Ascending aorta (tissue), 2 donors: ENCODE measurements around the gene TIMM50. TPM values are rescaled to one million over a fixed set of nuclear protein-coding genes. Genes with fewer than 3 reads are reported as not detected.

ENCODE experiments used
- DNase-seq, 2 donors: peaks; one replicate each; pipeline ENCODE4 v3.0.0-alpha.2; 2019; ENCODE audit warnings: low spot score in 2 of 2
- H3K27ac ChIP-seq, 2 donors: fragments of 200-600 bp; sonication (generic); one replicate each; pipeline ENCODE4 v1.5.1; 2016 to 2017; ENCODE audit warnings: mild to moderate bottlenecking in 1 of 2
- H3K27me3 ChIP-seq: fragments of 200-600 bp; sonication (generic); one replicate; pipeline ENCODE4 v1.5.1; 2017
- H3K36me3 ChIP-seq, 2 donors: fragments of 200-600 bp; sonication (generic); one replicate each; pipeline ENCODE4 v1.5.1; 2016
- H3K4me1 ChIP-seq, 2 donors: fragments of 200-600 bp; sonication (generic); one replicate each; pipeline ENCODE4 v1.5.1; 2016 to 2017; ENCODE audit warnings: mild to moderate bottlenecking in 1 of 2
- H3K4me3 ChIP-seq, 2 donors: fragments of 200-600 bp; sonication (generic); one replicate each; pipeline ENCODE4 v1.5.1; 2016 to 2017; ENCODE audit warnings: mild to moderate bottlenecking in 1 of 2
- H3K9me3 ChIP-seq, 2 donors: fragments of 200-600 bp; sonication (generic); one replicate each; pipeline ENCODE4 v1.5.1; 2016
- intact Hi-C: fragments of 100-400 bp; cut with DNase I; formaldehyde crosslinking; loops from one replicate; pipeline ENCODE4 v1.15.1; 2023
- total RNA-seq: library from RNA; depleted of rRNA; stranded (reverse); fragments of >200 nt; gene quantifications from one replicate; pipeline ENCODE4 v1.1.0, GENCODE V29; 2016
- TF ChIP-seq, protein P1 (sequence below), 3 experiments: fragments of 200-600 bp in 2 of 3; fragments of 450-650 bp in 1 of 3; sonication (generic) in 2 of 3; IDR thresholded peaks; one replicate each; pipeline ENCODE4 v1.5.1; 2016 to 2019; ENCODE audit warnings: antibody characterized with exemption in 3 of 3, mild to moderate bottlenecking in 1 of 3, moderate library complexity in 1 of 3

Gene TIMM50
- total RNA-seq, 1 donor from 2014 or later, result 92.0 TPM

DNA sequence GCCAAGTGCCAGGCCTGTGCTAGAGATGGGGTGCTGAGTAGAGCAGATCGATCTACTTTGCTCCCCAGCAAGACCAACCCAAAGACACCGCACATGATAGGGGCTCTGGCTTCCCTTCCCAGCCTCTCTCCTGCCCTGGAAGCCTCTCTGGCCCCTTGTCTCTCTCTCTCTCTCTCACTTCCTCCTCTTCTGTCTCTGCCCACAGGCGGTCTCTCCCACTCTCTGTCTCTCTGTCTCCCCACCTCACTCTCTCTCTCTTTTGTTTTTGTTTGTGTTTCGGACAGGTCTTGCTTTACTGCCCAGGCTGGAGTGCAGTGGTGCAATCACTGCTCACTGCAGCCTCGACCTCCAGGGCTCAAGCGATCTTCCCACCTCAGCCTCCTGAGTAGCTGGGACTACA is 35.6 kb downstream of the TIMM50 start:
- intact Hi-C loops, result no loop called here
- peaks cover 5 to 10% of the 10 kb centered on the region in 2 donors for H3K4me1 ChIP-seq
- TF ChIP-seq, protein P1, sequence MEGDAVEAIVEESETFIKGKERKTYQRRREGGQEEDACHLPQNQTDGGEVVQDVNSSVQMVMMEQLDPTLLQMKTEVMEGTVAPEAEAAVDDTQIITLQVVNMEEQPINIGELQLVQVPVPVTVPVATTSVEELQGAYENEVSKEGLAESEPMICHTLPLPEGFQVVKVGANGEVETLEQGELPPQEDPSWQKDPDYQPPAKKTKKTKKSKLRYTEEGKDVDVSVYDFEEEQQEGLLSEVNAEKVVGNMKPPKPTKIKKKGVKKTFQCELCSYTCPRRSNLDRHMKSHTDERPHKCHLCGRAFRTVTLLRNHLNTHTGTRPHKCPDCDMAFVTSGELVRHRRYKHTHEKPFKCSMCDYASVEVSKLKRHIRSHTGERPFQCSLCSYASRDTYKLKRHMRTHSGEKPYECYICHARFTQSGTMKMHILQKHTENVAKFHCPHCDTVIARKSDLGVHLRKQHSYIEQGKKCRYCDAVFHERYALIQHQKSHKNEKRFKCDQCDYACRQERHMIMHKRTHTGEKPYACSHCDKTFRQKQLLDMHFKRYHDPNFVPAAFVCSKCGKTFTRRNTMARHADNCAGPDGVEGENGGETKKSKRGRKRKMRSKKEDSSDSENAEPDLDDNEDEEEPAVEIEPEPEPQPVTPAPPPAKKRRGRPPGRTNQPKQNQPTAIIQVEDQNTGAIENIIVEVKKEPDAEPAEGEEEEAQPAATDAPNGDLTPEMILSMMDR (IDR thresholded peaks at IDR 0.05), result no peak
- H3K36me3 ChIP-seq, result no peaks in the 10 kb centered on the region
- H3K27ac ChIP-seq, result no peak overlapping the region
- DNase-seq, result no peak
- H3K27me3 ChIP-seq, result peaks cover 16% of the 10 kb centered on the region
- no peaks in the 10 kb centered on the region for H3K9me3 ChIP-seq
- H3K4me3 ChIP-seq, result no peak overlapping the region

DNA sequence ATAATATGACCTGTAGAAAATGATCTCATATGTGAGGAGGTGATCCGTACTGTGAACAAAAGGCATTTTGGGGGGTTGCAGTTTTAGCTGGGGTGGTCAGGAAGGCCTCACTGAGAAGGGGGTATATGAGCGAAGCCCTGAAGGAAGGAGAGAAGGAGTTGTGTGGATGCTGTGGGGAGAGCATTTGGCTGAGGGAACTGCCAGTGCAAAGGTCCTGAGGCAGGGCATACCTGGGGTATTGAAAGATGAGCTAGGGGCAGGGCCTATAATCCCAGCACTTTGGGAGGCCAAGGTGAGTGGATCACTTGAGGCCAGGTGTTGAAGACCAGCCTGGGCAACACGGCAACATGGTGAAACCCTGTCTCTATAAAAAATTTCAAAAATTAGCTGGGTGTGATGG is 36.8 kb downstream of the TIMM50 start:
- no peaks in the 10 kb centered on the region for H3K36me3 ChIP-seq
- intact Hi-C loops, result no loop called here
- peaks cover 5 to 10% of the 10 kb centered on the region in 2 donors for H3K4me1 ChIP-seq
- H3K27ac ChIP-seq, result no peak overlapping the region
- TF ChIP-seq, protein P1 (IDR thresholded peaks at IDR 0.05), result no peak
- H3K4me3 ChIP-seq, result no peak overlapping the region
- H3K9me3 ChIP-seq, result no peaks in the 10 kb centered on the region
- H3K27me3 ChIP-seq, result peaks cover 16% of the 10 kb centered on the region
- no peak for DNase-seq

DNA sequence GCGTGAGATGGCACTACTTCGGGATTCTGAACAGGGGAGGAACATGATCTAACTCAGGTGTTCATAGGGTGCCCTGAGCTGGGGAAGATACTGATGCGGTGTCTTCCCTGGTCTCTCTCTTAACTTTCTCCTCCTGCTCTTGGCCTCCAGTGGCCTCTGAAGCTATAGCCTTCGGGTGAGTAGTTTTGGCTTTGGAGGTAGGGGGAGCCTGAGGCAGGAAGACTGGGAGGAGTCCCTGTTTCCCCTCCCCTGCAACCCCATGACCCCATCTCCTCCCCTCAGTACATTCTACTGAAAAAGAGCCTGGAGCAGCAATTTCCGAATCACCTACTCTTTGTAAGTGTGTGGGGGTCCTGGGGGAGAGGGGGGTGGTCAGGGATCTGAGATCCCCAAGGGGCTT is 37.8 kb downstream of the TIMM50 start:
- TF ChIP-seq, protein P1 (IDR thresholded peaks at IDR 0.05), result no peak
- H3K27ac ChIP-seq, result no peak overlapping the region
- peaks cover 5 to 10% of the 10 kb centered on the region in 2 donors for H3K4me1 ChIP-seq
- no peaks in the 10 kb centered on the region for H3K9me3 ChIP-seq
- intact Hi-C loops, result no loop called here
- no peak overlapping the region for H3K4me3 ChIP-seq
- H3K36me3 ChIP-seq, result no peaks in the 10 kb centered on the region
- peaks cover 16% of the 10 kb centered on the region for H3K27me3 ChIP-seq
- DNase-seq, result no peak

GRCh38 chr19:39518975-39519374 is 38.3 kb downstream of the TIMM50 start:
- no peak overlapping the region for H3K27ac ChIP-seq
- H3K4me3 ChIP-seq, result no peak overlapping the region
- H3K4me1 ChIP-seq, result peaks cover 5 to 10% of the 10 kb centered on the region in 2 donors
- H3K36me3 ChIP-seq, result no peaks in the 10 kb centered on the region
- no peaks in the 10 kb centered on the region for H3K9me3 ChIP-seq
- H3K27me3 ChIP-seq, result peaks cover 16% of the 10 kb centered on the region
- intact Hi-C loops, result no loop called here
- TF ChIP-seq, protein P1 (IDR thresholded peaks at IDR 0.05), result no peak
- no peak for DNase-seq

DNA sequence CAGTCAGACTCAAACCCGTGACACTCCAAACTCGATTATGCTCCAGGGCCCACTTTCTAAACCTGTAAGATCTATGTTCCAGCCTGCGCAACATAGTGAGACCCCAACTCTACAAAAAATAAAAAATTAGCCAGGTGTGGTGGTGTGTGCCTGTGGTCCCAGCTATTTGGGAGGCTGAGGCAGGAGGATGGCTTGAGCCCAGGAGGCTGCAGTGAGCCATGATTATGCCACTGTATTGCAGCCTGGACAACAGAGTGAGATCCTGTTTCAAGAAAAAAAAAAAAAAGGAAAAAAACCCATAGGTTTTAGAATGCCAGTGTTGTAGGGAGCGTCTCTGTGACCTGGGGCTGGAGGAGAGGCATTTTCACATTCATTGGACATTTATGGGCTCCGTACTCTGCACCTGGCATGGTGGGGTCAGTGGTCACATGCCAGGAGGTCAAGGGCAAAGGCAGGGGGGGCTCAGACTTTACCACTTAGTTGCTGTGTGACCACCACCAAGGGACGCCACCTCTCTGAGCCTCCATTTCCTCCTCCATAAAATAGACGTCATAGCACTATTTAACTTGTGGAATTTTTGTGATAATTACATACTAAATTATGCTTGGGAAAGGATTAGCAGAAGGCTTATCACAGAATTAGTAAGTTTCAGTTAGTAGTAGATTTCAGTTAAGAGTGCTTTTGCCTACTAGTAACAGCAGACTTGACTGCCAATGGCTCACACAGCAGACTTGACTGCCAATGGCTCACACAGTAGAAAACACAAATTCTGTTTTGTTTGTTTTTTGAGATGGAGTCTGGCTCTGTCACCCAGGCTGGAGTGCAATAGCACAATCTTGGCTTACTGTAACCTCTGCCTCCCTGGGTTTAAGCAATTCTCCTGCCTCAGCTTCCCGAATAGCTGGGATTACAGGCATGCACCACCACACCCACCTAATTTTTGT is 40.2 kb downstream of the TIMM50 start:
- Histone ChIP-seq H3K4me1 (no peaks in the 10 kb centered on the region), H3K4me3 (no peak overlapping the region), H3K27me3 (peaks cover 3% of the 10 kb centered on the region), H3K36me3 (peaks cover 0 to 4% of the 10 kb centered on the region in 2 donors), H3K27ac (no peak overlapping the region), H3K9me3 (no peaks in the 10 kb centered on the region)
- DNase-seq, result no peak
- intact Hi-C loops, result no loop called here
- TF ChIP-seq, protein P1 (IDR thresholded peaks at IDR 0.05), result no peak
